GM19025 (cell line): ENCODE data around the gene UQCC5.

Experiments
- ATAC-seq: cut with Tn5 transposase; IDR thresholded peaks from one replicate; pipeline ENCODE4 v1.9.1; 2021; ENCODE audit warnings: mild to moderate bottlenecking, low read depth, moderate library complexity; ENCODE audit not compliant: unreplicated experiment

Gene UQCC5

GRCh38 chr3:52503788-52504424 lies 32.5 kb upstream of the UQCC5 start:
- no peak for ATAC-seq

- no peak for ATAC-seq
Observed at GRCh38 chr3:52504977-52505376, 31.4 kb upstream of the UQCC5 start.

GRCh38 chr3:52506266-52506966 lies 30.0 kb upstream of the UQCC5 start:
- ATAC-seq, result no peak

GRCh38 chr3:52507359-52507758 lies 29.0 kb upstream of the UQCC5 start:
- no peak for ATAC-seq

GRCh38 chr3:52509753-52510328 lies 26.6 kb upstream of the UQCC5 start:
- no peak for ATAC-seq

- no peak for ATAC-seq
Observed at GRCh38 chr3:52511509-52511908, 24.9 kb upstream of the UQCC5 start.

GRCh38 chr3:52512105-52512504 lies 24.3 kb upstream of the UQCC5 start:
- ATAC-seq, result no peak

- no peak for ATAC-seq
Observed at GRCh38 chr3:52512727-52513126, 23.7 kb upstream of the UQCC5 start.

GRCh38 chr3:52513281-52513680 lies 23.1 kb upstream of the UQCC5 start:
- no peak for ATAC-seq

- ATAC-seq, result no peak
Observed at GRCh38 chr3:52514576-52514975, 21.8 kb upstream of the UQCC5 start.

GRCh38 chr3:52515192-52515591 lies 21.2 kb upstream of the UQCC5 start:
- no peak for ATAC-seq

GRCh38 chr3:52516509-52517195 lies 19.8 kb upstream of the UQCC5 start:
- ATAC-seq, result no peak

GRCh38 chr3:52517796-52518722 lies 18.3 kb upstream of the UQCC5 start:
- ATAC-seq, result no peak

GRCh38 chr3:52518723-52519444 lies 17.5 kb upstream of the UQCC5 start:
- no peak for ATAC-seq

- ATAC-seq, result no peak
Observed at GRCh38 chr3:52519445-52520140, 16.8 kb upstream of the UQCC5 start.

GRCh38 chr3:52520141-52520667 lies 16.2 kb upstream of the UQCC5 start:
- ATAC-seq, result no peak

GRCh38 chr3:52520716-52521487 lies 15.5 kb upstream of the UQCC5 start:
- ATAC-seq, result no peak

GRCh38 chr3:52521488-52521824 lies 14.9 kb upstream of the UQCC5 start:
- no peak for ATAC-seq
